GM18951 (cell line): ENCODE measurements around the gene ICOSLG.
"Not testable (repeated sequence)": the region's sequence is repeated elsewhere in the genome, so short reads cannot be mapped to it uniquely, and the experiment has no call there.

ENCODE experiments used
- in situ Hi-C: fragments of 300-500 bp; cut with MboI; formaldehyde crosslinking; loops from one replicate; pipeline ENCODE4 v1.12.0; 2022; ENCODE audit warnings: low sequenced_read_pairs, mixed read lengths, inconsistent platforms; ENCODE audit not compliant: unreplicated experiment

Gene ICOSLG

DNA sequence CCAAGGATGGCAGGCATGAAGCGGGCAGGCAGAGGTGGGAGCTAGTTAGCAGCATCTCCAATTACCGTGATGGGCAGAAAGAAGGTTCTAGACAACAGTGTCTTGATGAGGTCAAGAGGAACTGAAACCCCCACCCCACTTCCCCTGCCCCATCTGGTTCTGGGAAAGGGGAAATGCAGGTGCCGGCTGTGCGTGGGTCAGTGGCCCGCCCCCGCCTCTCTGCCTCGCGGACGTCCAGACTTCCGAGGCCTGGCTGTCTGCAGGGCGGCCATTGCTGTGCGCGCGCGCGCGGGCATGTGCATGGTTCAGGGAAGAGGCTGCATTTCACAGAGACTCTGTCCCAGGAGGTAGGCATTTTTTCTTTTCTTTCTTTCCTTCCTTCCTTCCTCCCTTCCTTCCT is 65.6 kb downstream of the ICOSLG start:
- in situ Hi-C loops, result not testable (repeated sequence)
